ENCODE data around the gene MFNG. TPM values are rescaled to one million over a fixed set of nuclear protein-coding genes. Genes with fewer than 3 reads are reported as not detected.

MFNG gene
- polyA plus RNA-seq, 3 donors = 9.5 to 10.4 (median 10.0) TPM

DNA sequence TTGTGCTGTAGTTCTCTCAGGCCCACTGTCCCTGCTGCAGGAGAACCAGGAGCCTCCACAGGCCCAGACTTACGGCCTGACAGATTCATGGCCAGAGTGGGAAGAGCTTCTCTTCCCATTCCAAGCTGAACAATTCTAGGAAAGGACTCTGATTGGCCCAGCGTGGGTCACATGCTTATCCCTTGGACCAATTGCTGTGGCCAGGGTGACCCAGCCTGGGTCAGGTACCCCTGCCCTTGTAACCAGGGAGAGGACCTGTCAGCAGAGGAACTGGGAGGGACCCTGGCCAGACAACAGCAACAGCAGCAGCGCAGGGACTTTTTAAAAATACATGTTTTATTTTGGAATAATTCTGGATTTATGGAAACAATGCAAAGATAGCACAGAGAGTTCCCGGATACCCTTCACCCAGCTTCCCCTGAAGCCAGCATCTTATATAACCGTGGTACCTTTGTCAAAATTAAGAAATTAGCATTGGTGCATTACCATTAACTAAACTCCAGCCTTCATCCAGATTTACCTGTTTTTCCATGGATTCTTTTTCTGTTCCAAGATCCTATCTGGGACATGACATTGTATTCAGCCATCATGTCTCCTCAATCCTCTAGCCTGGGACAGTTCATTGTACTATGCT is 50.1 kb downstream of the MFNG start:
- no peak for DNase-seq (ENCODE audit: extremely low read depth in 1 of 11, low read depth in 9 of 11, low spot score in 4 of 11)

DNA sequence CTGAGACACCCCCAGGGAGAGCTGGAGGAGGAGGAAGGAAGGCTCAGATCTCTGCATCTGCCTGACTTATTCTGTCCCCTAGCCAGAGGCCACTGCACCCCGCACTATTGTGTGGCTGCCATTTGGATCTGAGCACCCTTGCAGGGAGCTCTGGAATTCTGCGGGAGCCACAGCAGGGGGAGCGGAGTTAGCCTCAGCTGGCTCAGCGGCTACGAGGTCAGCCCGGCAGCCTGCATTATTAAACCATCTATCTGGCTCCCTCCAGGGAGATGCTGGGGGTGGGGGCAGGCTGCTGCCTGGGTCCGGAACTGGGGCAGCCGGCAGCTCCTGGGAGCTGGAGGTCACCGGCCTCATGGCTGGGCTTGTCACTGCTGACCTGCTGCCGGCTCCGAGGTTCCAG is 52.4 kb downstream of the MFNG start:
- DNase-seq (ENCODE audit: extremely low read depth in 1 of 11, low read depth in 9 of 11, low spot score in 4 of 11) = no peak

DNA sequence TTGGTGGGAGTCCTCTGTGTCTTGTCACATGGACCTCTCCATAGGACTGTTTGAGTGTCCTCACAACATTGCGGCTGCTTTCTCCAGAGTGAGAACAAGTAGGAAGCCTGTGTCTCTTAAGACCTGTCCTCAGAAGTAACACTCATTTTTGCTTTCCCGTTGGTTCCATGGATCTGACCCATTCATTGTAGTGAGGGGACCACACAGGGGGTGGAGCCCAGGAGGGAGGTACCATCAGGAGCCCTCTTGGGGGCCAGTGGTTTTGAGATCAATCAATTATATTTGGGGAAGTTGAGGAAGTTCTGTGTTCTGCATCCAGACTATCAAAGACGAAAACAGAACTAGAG is 53.5 kb downstream of the MFNG start:
- DNase-seq (ENCODE audit: extremely low read depth in 1 of 11, low read depth in 9 of 11, low spot score in 4 of 11) = no peak

DNA sequence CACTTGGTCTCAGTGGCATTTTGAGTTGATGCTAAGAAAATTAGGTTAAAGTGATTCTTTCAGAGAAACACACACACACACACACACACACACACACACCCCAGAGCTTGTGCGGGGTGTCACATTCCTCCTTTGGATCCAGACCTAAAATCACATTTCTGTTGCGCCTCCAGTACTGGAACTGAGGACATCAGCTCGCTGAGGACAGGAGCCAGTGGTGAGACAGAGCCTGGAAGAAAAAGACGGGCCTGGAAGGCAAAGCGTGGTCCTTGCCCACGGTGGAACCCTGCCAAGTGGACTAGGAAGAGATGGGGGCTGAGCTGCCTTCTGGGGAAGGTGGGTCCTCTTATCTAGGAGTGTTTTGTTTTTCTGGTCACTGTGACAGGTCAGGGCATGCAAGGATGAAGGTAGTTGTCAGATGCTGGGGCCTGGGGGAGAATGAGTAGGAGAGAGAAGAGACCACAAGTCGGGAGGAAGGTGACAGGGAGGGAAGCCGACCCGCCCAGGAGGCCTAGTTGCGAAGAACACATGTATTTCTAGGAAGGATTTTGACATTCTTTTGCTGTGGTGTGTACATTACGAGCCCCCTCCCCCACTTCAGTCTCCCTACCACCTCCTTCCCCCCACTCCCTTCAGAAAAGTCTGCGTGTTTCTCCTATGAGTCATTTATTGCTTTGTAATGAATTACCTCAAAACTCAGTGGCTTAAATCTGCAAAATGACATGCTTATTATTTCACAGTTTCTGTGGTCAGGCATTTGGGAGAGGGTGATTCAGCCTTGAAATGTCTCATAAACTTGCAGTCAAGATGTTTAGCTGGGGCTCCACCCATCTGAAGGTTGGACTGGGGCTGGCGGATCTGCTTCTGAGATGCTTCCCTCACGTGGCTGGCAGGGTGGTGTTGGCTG is 54.1 kb downstream of the MFNG start:
- no peak for DNase-seq (ENCODE audit: extremely low read depth in 1 of 11, low read depth in 9 of 11, low spot score in 4 of 11)

DNA sequence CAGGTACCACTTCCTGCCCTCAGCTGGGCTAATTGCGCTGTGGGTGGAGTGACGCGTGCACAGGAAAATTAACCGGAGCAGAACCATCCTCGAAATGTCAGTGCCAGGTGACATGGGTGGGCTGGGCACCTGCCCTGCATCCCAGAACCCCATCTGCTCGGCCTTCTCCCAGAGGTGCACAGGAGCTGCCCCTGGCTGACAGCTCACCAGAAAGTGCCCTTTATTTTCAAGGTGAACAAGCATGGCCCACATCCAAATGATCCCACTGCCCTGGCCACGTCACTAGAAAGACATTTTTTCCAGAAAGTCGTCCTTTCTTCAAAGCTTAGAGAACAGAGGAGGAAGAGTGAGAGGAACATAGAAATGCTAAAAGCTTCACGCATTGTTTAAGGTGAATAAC is 54.8 kb downstream of the MFNG start:
- DNase-seq (ENCODE audit: extremely low read depth in 1 of 11, low read depth in 9 of 11, low spot score in 4 of 11) = no peak

DNA sequence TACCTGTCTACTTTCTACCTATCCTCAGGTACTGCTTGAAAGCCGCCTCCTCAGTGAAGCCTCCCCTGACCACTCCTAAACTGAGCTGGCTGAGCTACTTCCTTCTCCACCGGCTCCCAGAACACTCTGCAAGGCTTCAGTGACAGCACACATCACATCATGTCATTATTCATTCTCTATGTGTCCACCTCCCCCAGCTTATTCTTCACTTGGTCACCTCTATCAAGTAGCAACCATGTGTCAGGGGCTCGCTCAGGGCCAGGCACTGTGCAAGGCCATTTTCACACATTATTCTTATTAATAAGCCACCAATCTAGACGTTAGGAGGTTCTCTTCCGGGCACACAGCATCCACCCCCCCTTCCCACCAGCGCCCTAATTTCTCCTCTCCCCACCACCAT is 55.2 kb downstream of the MFNG start:
- no peak for DNase-seq (ENCODE audit: extremely low read depth in 1 of 11, low read depth in 9 of 11, low spot score in 4 of 11)

DNA sequence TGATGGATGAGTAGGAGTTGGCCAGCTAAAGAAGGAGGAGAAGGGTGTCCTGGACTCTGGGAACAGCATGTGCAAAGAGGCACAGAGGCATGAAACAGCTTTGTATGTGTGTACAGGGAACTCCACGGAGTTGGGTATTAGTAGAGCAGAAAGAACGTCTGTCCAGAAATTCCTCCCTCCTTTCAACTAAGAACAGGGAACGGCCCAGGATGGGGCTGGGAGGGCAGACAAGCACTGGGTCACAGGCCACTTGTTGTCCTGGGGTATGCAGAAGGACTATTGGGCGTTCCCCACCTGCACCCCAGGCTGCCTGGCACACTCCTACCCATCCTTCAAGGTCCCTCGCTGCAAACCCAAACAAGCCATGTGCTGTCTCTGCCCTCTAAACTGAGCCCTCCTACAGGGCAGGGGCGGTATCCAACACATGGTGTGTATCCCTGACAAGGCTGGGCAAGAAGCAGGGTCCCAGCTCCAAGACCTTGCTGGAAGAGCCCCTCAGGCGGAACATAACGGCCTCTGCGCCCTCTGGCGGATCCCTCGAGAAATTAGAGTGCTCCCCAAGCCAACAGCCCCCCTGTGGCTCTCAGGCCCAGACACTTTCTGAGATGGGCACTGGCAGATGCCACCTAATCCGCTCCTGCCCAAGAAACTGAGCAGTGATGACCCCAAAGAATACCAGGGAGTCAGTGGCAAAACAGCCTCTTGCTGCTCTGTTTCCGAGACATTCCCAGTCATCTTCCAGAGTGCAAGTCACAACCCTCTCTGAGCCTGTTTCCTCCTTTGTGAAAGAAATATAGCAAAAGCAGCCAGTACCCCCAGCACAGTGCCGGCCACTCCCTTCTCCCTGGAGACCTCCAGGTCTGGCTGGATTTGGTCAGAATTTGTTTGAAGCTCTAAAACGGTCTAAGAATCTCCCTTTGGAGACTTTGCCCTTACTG is 57.3 kb downstream of the MFNG start:
- peak in 4 of 11 donors; percentile 62 to 71 (median 64) for DNase-seq (ENCODE audit: extremely low read depth in 1 of 11, low read depth in 9 of 11, low spot score in 4 of 11)

DNA sequence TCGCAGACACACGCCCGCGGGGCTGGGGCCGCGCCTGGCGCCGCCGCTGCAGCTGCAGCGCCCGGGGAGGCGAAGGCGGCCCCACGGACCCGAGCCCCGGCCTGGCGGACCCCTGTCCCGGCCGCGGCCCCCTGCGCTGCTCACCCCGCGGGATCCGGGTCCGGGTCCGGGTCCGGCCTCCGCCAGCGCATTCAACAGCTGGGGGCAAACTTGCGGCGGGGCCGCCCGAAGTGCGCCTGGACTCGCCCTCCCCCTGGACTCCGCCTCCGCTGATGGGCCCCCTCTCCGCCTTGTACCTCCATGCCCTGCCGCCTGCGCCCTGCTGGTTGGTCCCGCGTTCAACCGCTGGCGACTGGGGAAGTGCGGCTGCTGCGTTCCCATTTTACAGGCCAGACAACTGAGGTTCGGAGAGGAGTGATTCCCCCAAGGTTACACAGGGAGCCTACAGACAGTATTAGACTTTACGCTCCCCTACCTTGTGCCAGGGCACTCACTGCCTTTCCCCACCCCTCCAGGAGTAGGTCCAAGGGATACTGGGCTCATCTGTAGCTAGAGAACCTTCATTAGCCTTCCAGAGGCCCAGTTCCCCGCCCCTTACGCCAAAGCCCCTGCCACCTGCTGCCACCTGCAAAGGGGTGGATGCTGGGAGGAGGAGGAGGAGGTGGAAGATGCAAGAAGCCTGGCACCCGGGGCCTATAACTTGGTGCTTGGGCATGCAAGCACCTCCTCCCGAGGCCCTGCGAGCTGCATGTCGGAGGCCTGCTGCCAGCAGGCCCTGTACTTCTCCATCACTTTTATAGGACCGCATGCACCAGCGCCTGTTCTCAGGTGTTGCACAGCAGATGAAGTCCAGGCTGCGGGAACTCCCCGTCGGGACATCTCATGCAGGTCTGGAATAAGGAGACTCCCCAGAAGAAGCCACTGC is 58.2 kb downstream of the MFNG start:
- no peak for DNase-seq (ENCODE audit: extremely low read depth in 1 of 11, low read depth in 9 of 11, low spot score in 4 of 11)

DNA sequence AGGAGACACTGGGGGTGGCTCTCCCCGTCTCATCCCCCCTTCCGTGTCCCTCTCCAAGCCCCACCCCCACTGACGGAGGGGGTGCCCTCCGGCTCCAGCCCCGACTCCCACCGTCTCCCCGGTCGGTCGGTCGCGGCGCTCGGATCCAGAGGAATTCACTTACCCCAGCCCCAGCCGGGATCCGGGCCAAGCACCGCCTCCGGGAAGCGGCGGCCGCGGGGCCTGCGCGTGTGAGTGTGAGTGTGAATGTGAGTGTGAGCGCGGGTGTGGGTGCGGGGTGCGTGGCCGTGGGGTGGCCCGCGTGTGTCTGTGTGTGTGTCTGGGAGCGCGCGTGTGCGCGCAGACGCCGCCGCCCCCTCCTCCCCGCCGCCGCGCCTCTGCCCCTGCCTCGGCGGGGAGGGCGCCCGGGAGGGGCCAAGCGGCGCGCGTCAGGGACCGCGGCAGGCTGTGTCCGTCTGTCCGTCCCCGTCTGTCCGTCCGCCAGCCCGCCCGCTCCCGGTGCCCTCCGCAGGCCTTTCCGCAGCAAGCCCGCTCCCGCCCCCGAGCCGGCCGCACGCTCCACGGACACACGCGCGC is 59.0 kb downstream of the MFNG start, which contains the start of gene ELFN2:
Gene ELFN2, minus strand, starts transcription at position 345 of the 576 bp plus-strand sequence. CDS start 51,945 bp downstream, outside the sequence.
- DNase-seq (ENCODE audit: extremely low read depth in 1 of 11, low read depth in 9 of 11, low spot score in 4 of 11) = peak in 4 of 11 donors; percentile 48 to 59 (median 56)

DNA sequence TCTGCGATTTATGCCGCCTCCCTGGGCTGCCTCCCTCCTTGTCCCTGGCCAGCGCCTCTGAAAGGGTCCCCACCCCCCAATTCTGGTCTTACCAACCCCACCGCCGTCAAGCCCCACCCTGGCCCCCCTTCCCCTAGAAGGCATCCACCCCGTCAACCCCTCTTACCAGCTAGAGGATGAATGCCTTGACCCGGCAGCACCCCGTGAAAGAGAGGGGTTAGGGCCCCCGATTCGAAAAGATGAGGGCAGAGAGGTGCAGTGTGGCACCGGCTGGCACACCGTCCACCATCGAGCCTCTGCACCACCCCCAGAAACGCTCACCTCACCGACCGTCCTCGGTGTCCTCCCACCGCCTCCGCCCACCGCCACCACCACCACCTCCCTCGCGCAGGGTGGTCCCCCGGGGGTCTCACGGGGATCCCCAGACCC is 59.5 kb downstream of the MFNG start:
- DNase-seq (ENCODE audit: extremely low read depth in 1 of 11, low read depth in 9 of 11, low spot score in 4 of 11) = no peak

DNA sequence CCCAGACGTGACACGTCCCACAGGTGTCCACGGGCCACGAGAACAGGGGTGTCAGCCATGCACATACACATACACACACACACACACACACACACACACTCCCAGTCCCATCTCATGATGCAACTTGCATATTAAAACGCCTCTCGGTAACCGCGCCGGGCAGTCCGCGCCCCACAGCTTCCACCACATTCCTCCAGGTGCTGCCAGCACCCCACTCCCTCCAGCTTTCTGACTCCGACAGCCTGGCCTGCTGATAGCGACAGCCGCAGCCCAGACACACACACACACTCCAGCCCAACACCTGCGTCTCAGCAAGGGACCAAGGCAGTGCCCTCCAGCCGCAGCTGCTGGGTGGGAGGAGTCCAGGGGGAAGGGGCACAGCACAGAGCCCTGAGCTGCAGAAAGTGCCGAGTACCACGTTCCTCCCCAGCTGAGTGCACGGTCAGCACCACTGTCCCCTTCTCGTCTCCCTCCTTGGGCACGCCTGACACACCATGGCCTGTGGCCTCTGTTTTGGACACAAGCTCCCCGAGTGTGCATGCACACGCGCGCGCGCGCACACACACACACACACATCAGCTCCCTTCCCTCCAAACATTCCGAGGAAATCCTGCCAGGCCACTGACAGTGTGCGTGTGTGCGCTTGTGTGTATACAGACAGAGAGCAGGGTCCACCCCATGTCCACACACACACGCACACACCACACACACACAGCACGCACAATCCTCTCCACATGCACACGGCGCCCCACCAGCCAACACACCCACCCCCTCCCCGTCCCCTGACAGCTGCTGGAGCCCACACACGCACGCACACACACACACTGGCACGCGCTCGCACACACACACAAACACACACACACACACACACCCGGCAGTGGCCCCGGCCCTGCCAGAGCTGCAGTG is 60.1 kb downstream of the MFNG start:
- no peak for DNase-seq (ENCODE audit: extremely low read depth in 1 of 11, low read depth in 9 of 11, low spot score in 4 of 11)

DNA sequence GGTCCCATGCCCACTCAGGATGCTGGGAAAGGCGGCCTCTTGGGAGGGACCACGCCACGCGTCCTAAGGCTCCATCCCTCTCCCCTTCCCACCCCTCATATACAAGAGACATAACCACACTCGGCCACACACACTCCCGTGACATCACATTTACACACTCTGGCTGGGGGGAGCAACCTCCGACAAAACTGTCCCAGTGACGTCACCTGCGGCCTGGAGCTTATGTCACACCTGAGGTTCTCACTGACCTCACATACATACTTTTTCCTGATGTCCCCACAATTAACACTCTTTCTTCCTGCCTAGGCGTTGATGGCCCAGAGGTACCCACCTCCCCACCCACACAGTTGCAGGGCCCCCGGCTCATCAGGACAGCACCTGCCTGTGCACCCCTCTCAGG is 60.8 kb downstream of the MFNG start:
- DNase-seq (ENCODE audit: extremely low read depth in 1 of 11, low read depth in 9 of 11, low spot score in 4 of 11) = no peak

DNA sequence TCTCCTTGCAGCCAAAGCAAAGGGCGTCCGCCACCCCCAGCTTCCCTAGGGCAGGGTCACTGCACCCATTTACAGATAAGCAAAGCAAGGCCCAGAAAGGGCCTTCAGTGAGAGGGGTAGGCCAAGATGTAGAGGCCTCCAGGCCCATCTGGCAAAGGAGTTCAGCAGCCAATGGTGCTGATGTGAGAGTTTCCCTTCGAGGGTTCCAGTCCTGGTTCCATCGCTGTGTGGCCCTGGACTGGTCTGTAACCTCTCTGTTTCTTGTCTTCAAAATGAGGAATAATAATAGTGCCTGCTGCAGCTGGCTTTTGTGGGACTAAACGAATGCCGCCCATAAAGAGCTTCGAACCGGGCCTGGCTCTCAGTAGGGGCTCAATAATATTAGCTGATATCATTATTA is 62.9 kb downstream of the MFNG start:
- no peak for DNase-seq (ENCODE audit: extremely low read depth in 1 of 11, low read depth in 9 of 11, low spot score in 4 of 11)

DNA sequence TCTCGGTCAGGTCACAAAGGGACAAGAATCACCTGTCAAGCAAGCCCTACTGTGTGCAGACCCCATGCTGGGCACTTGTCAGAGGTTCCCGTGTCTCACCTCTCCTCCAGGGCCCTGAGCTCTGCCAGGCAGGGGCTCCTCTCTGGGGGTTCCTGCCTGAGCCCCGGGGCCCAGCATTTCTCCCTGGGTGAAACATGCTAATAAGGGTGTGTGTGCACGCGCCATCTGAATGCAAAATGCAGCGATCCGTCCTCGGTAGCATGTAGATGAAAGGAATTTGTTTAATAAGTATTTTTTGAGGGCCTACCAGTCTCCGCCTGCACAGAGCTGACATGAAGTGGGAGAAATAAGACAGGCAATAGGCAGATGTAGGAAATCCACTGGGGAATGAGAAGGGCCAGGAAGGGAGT is 64.7 kb downstream of the MFNG start:
- DNase-seq (ENCODE audit: extremely low read depth in 1 of 11, low read depth in 9 of 11, low spot score in 4 of 11) = no peak

DNA sequence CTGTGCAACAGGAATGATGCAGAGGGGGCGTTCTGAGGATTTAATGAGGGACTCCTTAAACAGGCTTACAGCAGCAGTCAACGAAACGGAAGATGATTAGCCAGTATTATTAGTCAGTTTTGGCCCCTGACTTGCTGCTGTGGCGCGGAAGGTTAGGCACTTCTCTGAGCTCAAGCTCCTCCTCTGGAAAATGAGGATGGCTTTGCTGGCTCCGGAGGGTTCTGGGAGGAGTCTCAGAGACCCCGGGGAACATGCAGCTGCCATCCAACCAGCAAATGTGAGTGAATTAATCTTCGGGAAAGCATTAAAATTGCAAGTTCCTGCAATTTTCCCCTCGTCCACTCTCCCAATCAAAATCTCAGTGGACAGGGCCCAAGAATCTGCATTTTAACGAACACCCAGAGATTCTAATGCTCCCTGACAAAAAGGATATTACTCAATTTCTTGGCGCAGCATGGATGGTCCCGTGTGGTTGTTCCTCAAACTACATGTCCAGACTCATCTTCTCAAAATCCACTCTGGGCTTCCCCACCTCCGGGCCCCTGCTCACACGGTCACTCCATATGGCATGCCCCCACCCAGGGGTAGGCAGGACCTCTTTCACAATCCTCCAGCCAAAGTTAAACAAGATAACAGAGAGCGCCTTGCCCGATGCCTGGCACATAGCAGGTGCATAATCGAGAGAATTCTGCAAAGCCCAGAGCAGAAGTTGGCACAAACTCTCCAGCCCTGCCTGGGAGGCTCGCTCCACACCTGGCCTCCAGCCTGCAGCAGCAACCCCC is 65.3 kb downstream of the MFNG start:
- DNase-seq (ENCODE audit: extremely low read depth in 1 of 11, low read depth in 9 of 11, low spot score in 4 of 11) = no peak

DNA sequence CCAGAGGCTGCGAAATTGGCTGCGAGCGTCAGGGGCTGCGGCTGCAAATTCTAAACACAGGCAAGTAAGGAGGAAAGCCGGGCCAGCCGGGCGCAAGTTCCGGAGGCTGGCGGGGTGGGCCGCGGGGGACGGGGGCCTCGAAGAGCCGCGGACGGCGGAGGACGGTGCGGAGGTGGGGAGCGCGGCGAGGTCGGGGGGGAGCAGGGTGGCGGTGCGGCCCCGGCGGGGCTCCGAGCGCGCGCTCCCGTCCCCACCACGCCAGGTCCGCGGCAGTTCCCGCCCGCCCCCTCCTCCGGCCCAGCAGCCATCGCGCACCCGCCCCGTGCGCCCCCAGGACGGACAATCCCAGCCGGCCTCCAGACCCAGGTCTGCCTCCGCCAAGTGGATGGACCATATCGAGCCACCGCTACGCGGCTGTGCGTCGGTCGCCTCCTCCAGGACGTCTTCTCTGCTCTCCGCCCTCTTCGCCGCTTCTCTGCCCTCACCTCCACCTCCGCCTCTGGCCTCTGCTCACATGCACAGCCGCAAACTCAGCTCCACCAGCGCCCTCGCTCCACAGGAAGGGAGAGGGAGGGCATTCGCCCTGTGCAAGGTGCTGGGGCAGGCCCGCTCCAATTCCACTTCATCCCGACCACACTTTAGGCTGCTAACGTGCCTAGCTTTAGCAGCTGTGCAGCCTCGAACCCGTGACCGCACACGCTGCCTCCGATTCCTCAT is 66.1 kb downstream of the MFNG start:
- no peak for DNase-seq (ENCODE audit: extremely low read depth in 1 of 11, low read depth in 9 of 11, low spot score in 4 of 11)

Measured in renal cortex interstitium (tissue), 11 donors.